ENCODE data around the gene CCNY.

CCNY gene

GRCh38 chr10:35398355-35398754, 62.0 kb downstream of the CCNY start:
- TF ChIP-seq TEAD4 (IDR thresholded peaks at IDR 0.05) (no peak), TAF1 (IDR thresholded peaks at IDR 0.05; ENCODE audit: low read depth) (no peak), MAX (IDR thresholded peaks at IDR 0.05) (no peak), USF1 (IDR thresholded peaks at IDR 0.05) (no peak), FOXM1 (IDR thresholded peaks at IDR 0.05; ENCODE audit: borderline replicate concordance, low read depth) (no peak), YY1 (IDR thresholded peaks at IDR 0.05; ENCODE audit: low read depth) (no peak), NFIC (IDR thresholded peaks at IDR 0.05) (no peak), ZBTB7A (IDR thresholded peaks at IDR 0.05; ENCODE audit: low read depth) (no peak), EP300 (IDR thresholded peaks at IDR 0.05; ENCODE audit: borderline replicate concordance) (no peak), TCF12 (IDR thresholded peaks at IDR 0.05; ENCODE audit: low read depth) (no peak), CEBPB (IDR thresholded peaks at IDR 0.05) (no peak), EGR1 (IDR thresholded peaks at IDR 0.05) (no peak), CREB1 (IDR thresholded peaks at IDR 0.05; ENCODE audit: low read depth) (no peak), REST (IDR thresholded peaks at IDR 0.05; ENCODE audit: low read depth) (no peak), RAD21 (IDR thresholded peaks at IDR 0.05; ENCODE audit: low read depth) (no peak)

- TF ChIP-seq TAF1 (IDR thresholded peaks at IDR 0.05; ENCODE audit: low read depth) (no peak), TCF12 (IDR thresholded peaks at IDR 0.05; ENCODE audit: low read depth) (no peak), REST (IDR thresholded peaks at IDR 0.05; ENCODE audit: low read depth) (no peak), CEBPB (IDR thresholded peaks at IDR 0.05) (no peak), EGR1 (IDR thresholded peaks at IDR 0.05) (no peak), ZBTB7A (IDR thresholded peaks at IDR 0.05; ENCODE audit: low read depth) (no peak), YY1 (IDR thresholded peaks at IDR 0.05; ENCODE audit: low read depth) (no peak), TEAD4 (IDR thresholded peaks at IDR 0.05) (no peak), CREB1 (IDR thresholded peaks at IDR 0.05; ENCODE audit: low read depth) (no peak), USF1 (IDR thresholded peaks at IDR 0.05) (no peak), MAX (IDR thresholded peaks at IDR 0.05) (no peak), RAD21 (IDR thresholded peaks at IDR 0.05; ENCODE audit: low read depth) (no peak), NFIC (IDR thresholded peaks at IDR 0.05) (no peak), EP300 (IDR thresholded peaks at IDR 0.05; ENCODE audit: borderline replicate concordance) (no peak), FOXM1 (IDR thresholded peaks at IDR 0.05; ENCODE audit: borderline replicate concordance, low read depth) (no peak)
These were observed 62.6 kb downstream of the CCNY start for GRCh38 chr10:35398908-35399307.

- TF ChIP-seq REST (IDR thresholded peaks at IDR 0.05; ENCODE audit: low read depth) (no peak), YY1 (IDR thresholded peaks at IDR 0.05; ENCODE audit: low read depth) (no peak), CREB1 (IDR thresholded peaks at IDR 0.05; ENCODE audit: low read depth) (no peak), EGR1 (IDR thresholded peaks at IDR 0.05) (no peak), CEBPB (IDR thresholded peaks at IDR 0.05) (no peak), USF1 (IDR thresholded peaks at IDR 0.05) (no peak), ZBTB7A (IDR thresholded peaks at IDR 0.05; ENCODE audit: low read depth) (no peak), TEAD4 (IDR thresholded peaks at IDR 0.05) (no peak), NFIC (IDR thresholded peaks at IDR 0.05) (no peak), RAD21 (IDR thresholded peaks at IDR 0.05; ENCODE audit: low read depth) (no peak), TAF1 (IDR thresholded peaks at IDR 0.05; ENCODE audit: low read depth) (no peak), TCF12 (IDR thresholded peaks at IDR 0.05; ENCODE audit: low read depth) (no peak)
These were observed 63.2 kb downstream of the CCNY start for GRCh38 chr10:35399414-35400009.

Data from Ishikawa (cell line).